Calu3 (cell line): ENCODE data around the gene DIAPH1. TPM values are rescaled to one million over a fixed set of nuclear protein-coding genes. Genes with fewer than 3 reads are reported as not detected.

Experiments used
- BruUV-seq: library from RNA; stranded (reverse); fragments of 400-500 nt; replicated peaks from 2 replicates; lab custom pipeline; 2021; lab: Mats Ljungman, UMichigan
- CTCF ChIA-PET: fragments of 300-600 bp; sonication (Branson Sonifier 250); formaldehyde crosslinking; loops from one replicate; lab custom pipeline; 2022; ENCODE audit warnings: antibody characterized with exemption; lab: Charles Lee
- DNase-seq: peaks from one replicate; pipeline ENCODE4 v3.0.0; 2022
- H3K27ac Mint-ChIP-seq: one replicate; pipeline ENCODE4 v1.8.0; 2022; ENCODE audit warnings: mixed read lengths; ENCODE audit not compliant: unreplicated experiment
- H3K27me3 Mint-ChIP-seq: one replicate; pipeline ENCODE4 v1.8.0; 2022; ENCODE audit warnings: mixed read lengths; ENCODE audit not compliant: unreplicated experiment
- H3K36me3 Mint-ChIP-seq: one replicate; pipeline ENCODE4 v1.8.0; 2022; ENCODE audit warnings: mild to moderate bottlenecking, moderate library complexity, mixed read lengths; ENCODE audit not compliant: insufficient read depth, unreplicated experiment
- H3K4me1 Mint-ChIP-seq: one replicate; pipeline ENCODE4 v1.8.0; 2022; ENCODE audit warnings: mild to moderate bottlenecking, low read depth, mixed read lengths; ENCODE audit not compliant: unreplicated experiment
- H3K4me3 Mint-ChIP-seq: one replicate; pipeline ENCODE4 v1.8.0; 2022; ENCODE audit warnings: mild to moderate bottlenecking, low read depth, moderate library complexity, mixed read lengths; ENCODE audit not compliant: unreplicated experiment
- H3K9me3 Mint-ChIP-seq: one replicate; pipeline ENCODE4 v1.8.0; 2022; ENCODE audit warnings: low read depth, mixed read lengths; ENCODE audit not compliant: unreplicated experiment
- intact Hi-C: fragments of 100-400 bp; cut with micrococcal nuclease; formaldehyde crosslinking; loops from one replicate; pipeline ENCODE4 v1.10.0; 2022; ENCODE audit not compliant: unreplicated experiment
- total RNA-seq: library from RNA; stranded (reverse); gene quantifications from 2 replicates; pipeline ENCODE4 v1.2.3, GENCODE V29; 2022
- TF ChIP-seq, protein P1 (sequence below): fragments of 200-600 bp; IDR thresholded peaks from one replicate; pipeline ENCODE4 v1.8.0; 2022; ENCODE audit warnings: antibody characterized with exemption; ENCODE audit not compliant: unreplicated experiment

The DIAPH1 gene
- total RNA-seq, 1 experiment from 2014 or later = 219 TPM

DNA sequence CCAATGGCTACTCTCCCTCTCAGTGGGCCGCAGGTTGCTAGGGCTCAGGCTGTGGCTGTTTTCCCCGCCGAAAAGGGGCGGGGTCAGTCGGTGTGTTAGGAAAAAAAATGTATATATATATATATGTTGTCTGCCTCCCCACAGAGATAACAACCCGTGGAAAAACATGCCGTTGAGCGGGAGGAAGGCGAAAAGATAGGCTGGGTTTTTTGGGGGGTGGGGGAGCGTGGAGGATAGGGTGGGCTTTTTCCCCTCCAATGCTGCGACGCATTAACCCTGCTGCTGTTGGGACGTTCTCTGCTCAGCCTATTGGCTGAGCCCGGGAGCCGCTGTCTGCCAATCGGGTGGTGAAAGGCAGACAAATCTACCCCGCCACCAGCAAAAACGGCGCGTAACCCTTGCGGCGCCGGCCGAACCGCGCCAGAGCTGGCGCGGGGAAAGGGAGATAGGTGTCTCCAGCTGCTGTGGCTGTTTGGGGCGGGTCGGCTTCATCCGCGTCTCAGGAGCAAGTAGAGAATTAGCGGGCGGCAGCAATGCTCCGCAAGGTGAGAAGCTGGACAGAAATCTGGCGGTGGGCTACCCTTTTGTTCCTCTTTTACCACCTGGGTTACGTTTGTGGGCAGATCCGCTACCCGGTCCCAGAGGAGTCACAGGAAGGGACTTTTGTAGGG lies 134.0 kb downstream of the DIAPH1 start, which contains the start of gene PCDHGC4:
Gene PCDHGC4, plus strand, starts transcription at position 390 of the 671 bp plus-strand sequence. Its CDS starts 144 bp downstream, at position 534.
- Mint-ChIP-seq H3K9me3 (peaks cover 8% of the 10 kb centered on the region), H3K36me3 (peaks cover 6% of the 10 kb centered on the region), H3K27ac (no peak within 1 kb of the TSS), H3K4me3 (no peak within 1 kb of the TSS), H3K27me3 (no peaks in the 10 kb centered on the region), H3K4me1 (no peaks in the 10 kb centered on the region)
- no TSS peak for BruUV-seq
- intact Hi-C loops = no loop called here
- TF ChIP-seq, protein P1, sequence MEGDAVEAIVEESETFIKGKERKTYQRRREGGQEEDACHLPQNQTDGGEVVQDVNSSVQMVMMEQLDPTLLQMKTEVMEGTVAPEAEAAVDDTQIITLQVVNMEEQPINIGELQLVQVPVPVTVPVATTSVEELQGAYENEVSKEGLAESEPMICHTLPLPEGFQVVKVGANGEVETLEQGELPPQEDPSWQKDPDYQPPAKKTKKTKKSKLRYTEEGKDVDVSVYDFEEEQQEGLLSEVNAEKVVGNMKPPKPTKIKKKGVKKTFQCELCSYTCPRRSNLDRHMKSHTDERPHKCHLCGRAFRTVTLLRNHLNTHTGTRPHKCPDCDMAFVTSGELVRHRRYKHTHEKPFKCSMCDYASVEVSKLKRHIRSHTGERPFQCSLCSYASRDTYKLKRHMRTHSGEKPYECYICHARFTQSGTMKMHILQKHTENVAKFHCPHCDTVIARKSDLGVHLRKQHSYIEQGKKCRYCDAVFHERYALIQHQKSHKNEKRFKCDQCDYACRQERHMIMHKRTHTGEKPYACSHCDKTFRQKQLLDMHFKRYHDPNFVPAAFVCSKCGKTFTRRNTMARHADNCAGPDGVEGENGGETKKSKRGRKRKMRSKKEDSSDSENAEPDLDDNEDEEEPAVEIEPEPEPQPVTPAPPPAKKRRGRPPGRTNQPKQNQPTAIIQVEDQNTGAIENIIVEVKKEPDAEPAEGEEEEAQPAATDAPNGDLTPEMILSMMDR = no peak
- CTCF ChIA-PET = no interaction called here
- no peak for DNase-seq

DNA sequence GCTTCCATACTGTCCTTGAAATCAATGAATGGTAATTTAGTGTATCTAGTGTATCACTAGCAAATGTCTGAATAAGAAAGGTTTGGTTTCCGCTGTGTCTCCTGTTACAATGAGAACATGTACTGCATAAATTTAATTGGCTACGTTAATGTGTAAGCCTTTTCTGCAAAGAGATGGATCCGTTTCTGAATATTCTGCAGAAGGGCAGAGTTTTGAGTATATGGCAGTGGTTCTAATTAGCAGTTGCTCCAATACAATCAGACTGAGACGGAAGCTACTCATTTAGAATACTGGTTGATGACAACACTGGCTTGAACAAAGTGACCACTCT lies 134.5 kb downstream of the DIAPH1 start:
- peaks cover 8% of the 10 kb centered on the region for H3K9me3 Mint-ChIP-seq
- BruUV-seq = no TSS peak
- no peaks in the 10 kb centered on the region for H3K4me1 Mint-ChIP-seq

DNA sequence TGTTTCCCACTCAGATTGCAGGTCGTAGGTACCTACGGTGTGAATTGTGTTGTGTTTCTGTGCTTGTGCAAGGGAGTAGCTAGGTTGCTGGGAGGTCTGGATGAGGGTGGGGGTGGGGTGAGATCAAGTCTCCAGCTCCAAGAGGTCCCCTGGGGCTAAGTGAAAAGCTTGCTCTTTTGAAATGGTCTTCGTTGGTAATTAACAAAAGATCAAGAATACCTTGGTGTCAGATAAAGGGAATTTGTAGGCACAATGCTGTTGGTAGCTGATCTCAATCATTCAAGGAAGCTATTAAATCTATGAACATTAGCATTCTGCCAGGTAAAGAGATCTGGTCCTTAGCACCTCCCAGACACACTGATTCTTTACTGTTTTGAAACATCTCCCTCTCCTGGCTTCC lies 134.9 kb downstream of the DIAPH1 start:
- Mint-ChIP-seq H3K36me3 (peaks cover 6% of the 10 kb centered on the region), H3K27me3 (no peaks in the 10 kb centered on the region), H3K9me3 (peaks cover 8% of the 10 kb centered on the region), H3K27ac (no peak overlapping the region), H3K4me3 (no peak overlapping the region), H3K4me1 (no peaks in the 10 kb centered on the region)
- no peak for DNase-seq
- no TSS peak for BruUV-seq
- TF ChIP-seq, protein P1 = no peak
- intact Hi-C loops = no loop called here
- CTCF ChIA-PET = interaction anchor here (0.6 to 0.8 kb wide), 3 partner anchors 16 to 158 kb away, joined by 4 to 6 read pairs (median 5); no protein-coding TSS in a partner anchor

More for the DNA sequence above, 134.5 kb downstream of the DIAPH1 start:
- TF ChIP-seq, protein P1 = no peak
- no peak overlapping the region for H3K27ac Mint-ChIP-seq
- no peaks in the 10 kb centered on the region for H3K27me3 Mint-ChIP-seq
- no peak for DNase-seq
- CTCF ChIA-PET = interaction anchor here (0.6 to 0.8 kb wide), 2 partner anchors 15 to 158 kb away, joined by 4 to 5 read pairs; no protein-coding TSS in a partner anchor
- peaks cover 6% of the 10 kb centered on the region for H3K36me3 Mint-ChIP-seq
- H3K4me3 Mint-ChIP-seq = no peak overlapping the region
- intact Hi-C loops = no loop called here

DNA sequence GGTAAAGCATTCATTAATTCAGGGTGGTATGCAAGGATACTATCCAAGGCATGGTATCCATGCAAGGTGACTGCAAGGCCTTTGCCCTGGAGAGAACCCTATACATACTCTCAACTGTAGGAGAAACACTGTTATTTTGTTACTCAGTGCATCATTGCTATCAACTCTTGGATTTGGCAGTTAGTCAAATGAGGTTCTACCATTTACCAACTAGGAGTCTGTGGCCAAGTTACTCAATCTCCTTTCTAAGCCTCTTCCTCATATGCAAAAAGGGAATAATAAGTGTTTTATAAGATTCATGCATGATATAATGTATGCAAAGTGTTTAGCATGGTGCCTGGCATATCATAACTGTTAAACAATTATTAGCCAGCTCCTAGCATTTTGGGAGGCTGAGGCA lies 139.0 kb downstream of the DIAPH1 start:
- TF ChIP-seq, protein P1 = no peak
- CTCF ChIA-PET = no interaction called here
- no TSS peak for BruUV-seq
- H3K4me3 Mint-ChIP-seq = no peak overlapping the region
- no peaks in the 10 kb centered on the region for H3K27me3 Mint-ChIP-seq
- H3K36me3 Mint-ChIP-seq = peaks cover 30% of the 10 kb centered on the region
- peaks cover 4% of the 10 kb centered on the region for H3K9me3 Mint-ChIP-seq
- no peak overlapping the region for H3K27ac Mint-ChIP-seq
- intact Hi-C loops = loop anchor here (5.0 kb wide), 2 partner anchors 77 to 78 kb away; partner anchors contain the start of gene PCDHGA9
- H3K4me1 Mint-ChIP-seq = peaks cover 8% of the 10 kb centered on the region
- DNase-seq = no peak
